ENCODE measurements around the gene AUTS2.
"Not testable (repeated sequence)": the region's sequence is repeated elsewhere in the genome, so short reads cannot be mapped to it uniquely, and the experiment has no call there.

AUTS2 gene

GRCh38 chr7:69761290-69761922, 163.1 kb downstream of the AUTS2 start:
- peak; percentile 58 for DNase-seq (ENCODE audit: low spot score)

- no peak for DNase-seq (ENCODE audit: low spot score)
Observed at GRCh38 chr7:69762821-69763352, 164.6 kb downstream of the AUTS2 start.

GRCh38 chr7:69763513-69763912, 165.2 kb downstream of the AUTS2 start:
- no peak for DNase-seq (ENCODE audit: low spot score)

GRCh38 chr7:69764147-69764546, 165.9 kb downstream of the AUTS2 start:
- DNase-seq (ENCODE audit: low spot score): no peak

- no peak for DNase-seq (ENCODE audit: low spot score)
Observed at GRCh38 chr7:69764681-69765080, 166.4 kb downstream of the AUTS2 start.

- DNase-seq (ENCODE audit: low spot score): no peak
Observed at GRCh38 chr7:69765879-69766278, 167.6 kb downstream of the AUTS2 start.

- no peak for DNase-seq (ENCODE audit: low spot score)
Observed at GRCh38 chr7:69768986-69769595, 170.8 kb downstream of the AUTS2 start.

GRCh38 chr7:69769826-69770225, 171.6 kb downstream of the AUTS2 start:
- DNase-seq (ENCODE audit: low spot score): no peak

GRCh38 chr7:69770613-69771012, 172.3 kb downstream of the AUTS2 start:
- no peak for DNase-seq (ENCODE audit: low spot score)

- no peak for DNase-seq (ENCODE audit: low spot score)
Observed at GRCh38 chr7:69772718-69773436, 174.6 kb downstream of the AUTS2 start.

GRCh38 chr7:69773535-69774225, 175.4 kb downstream of the AUTS2 start:
- no peak for DNase-seq (ENCODE audit: low spot score)

GRCh38 chr7:69775231-69775771, 177.0 kb downstream of the AUTS2 start:
- DNase-seq (ENCODE audit: low spot score): no peak

GRCh38 chr7:69776611-69777010, 178.3 kb downstream of the AUTS2 start:
- no peak for DNase-seq (ENCODE audit: low spot score)

- no peak for DNase-seq (ENCODE audit: low spot score)
Observed at GRCh38 chr7:69778138-69778537, 179.9 kb downstream of the AUTS2 start.

GRCh38 chr7:69780379-69780778, 182.1 kb downstream of the AUTS2 start:
- no peak for DNase-seq (ENCODE audit: low spot score)

- DNase-seq (ENCODE audit: low spot score): no peak
Observed at GRCh38 chr7:69781412-69781846, 183.2 kb downstream of the AUTS2 start.

- no peak for DNase-seq (ENCODE audit: low spot score)
Observed at GRCh38 chr7:69782917-69783684, 184.8 kb downstream of the AUTS2 start.

- DNase-seq (ENCODE audit: low spot score): not testable (repeated sequence)
Observed at GRCh38 chr7:69786130-69786529, 187.9 kb downstream of the AUTS2 start.

- no peak for DNase-seq (ENCODE audit: low spot score)
Observed at GRCh38 chr7:69786730-69787395, 188.6 kb downstream of the AUTS2 start.

- no peak for DNase-seq (ENCODE audit: low spot score)
Observed at GRCh38 chr7:69787736-69788431, 189.6 kb downstream of the AUTS2 start.

Data from D341Med (cell line).